NCI-H1105 (cell line): ENCODE data around the gene TMIE.
"Not testable (repeated sequence)": the region's sequence is repeated elsewhere in the genome, so short reads cannot be mapped to it uniquely, and the experiment has no call there.

Source experiments
- DNase-seq: peaks from one replicate; lab custom pipeline; 2025; lab: John Stamatoyannopoulos, UW

Gene TMIE

DNA sequence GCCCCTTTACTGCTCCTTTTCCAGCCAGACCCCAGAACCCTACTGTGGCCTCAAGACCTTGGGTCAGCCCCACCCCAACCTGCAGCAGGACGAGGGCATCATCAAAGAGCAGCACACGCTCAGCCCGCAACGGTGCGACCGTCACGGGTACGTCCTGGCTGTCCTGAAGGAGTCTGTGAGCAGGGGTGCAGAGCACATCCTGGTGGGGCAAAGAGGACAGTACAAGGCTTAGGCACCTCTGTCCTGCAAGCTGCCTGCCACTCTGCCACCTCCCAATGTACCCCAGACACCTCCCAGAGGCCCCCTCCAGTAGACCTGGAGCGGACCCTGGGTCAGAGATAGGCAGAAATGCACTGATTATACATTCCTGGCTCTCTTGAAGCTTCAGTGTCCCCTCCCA lies 15.7 kb upstream of the TMIE start:
- no peak for DNase-seq

DNA sequence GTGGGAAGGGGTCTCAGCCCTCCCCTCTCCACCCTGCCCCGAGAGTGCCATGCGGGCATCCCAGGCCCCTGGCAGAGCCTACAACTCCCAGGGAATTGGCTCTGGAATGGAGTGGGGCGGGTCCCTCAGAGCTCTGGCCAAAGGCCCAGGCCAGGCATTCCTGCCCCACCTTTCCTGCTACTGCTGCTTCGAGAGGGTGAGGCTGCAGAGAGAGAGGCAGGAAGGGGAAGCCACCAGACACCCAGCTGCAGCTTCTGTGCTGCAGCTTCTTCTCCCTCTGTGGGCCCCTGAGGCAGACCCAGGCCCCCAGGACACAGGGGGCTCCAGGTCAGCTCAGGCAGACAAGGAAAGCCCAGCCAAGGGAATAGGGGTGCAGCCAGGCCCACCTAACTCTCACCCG lies 10.4 kb upstream of the TMIE start:
- no peak for DNase-seq

DNA sequence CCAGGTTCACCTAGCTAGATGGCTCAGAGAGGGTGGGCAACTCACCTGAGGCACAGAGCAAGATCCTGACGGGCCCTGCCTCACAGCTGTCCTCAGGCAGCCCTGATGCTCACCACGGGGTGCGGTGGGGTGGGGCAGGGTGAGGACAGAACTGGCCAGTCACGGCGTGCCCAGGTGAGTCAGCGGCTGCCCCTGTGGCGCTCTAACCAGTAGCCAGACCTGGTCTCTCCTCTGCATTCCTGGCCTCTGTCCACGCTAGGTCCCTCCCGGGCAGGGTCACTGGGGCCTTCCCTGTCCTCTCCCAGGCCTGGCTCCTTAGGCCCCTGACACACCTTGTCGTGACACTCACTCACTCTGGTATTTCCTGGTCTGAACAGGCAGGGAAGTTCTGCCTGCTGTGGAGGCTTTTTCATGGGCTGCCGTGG lies 8.6 kb upstream of the TMIE start:
- DNase-seq: no peak

GRCh38 chr3:46693038-46693891 lies 7.9 kb upstream of the TMIE start, which contains the start of gene ALS2CL:
ALS2CL (minus strand) TSS chr3:46693679; CDS start chr3:46689440, 4,239 bp downstream.
- no peak for DNase-seq

DNA sequence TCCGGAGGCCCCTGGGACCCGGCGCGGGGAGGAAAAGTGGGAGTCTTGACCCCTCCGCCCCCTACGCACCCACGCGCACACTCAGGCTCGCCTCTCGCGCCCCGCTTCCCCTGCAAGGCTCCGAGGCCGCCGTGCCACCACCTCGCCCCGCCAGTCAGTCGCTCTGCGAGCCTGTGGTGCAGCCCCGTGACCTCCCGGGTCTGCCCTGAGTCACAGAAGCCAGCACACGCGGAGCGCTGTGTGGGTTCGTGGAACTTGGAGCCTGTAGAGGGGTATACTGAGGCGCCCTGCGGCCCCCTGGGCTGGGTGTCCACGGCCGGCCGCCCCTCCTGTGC lies 7.3 kb upstream of the TMIE start:
- no peak for DNase-seq

GRCh38 chr3:46694520-46694919 lies 6.7 kb upstream of the TMIE start:
- no peak for DNase-seq

GRCh38 chr3:46695177-46695961 lies 5.8 kb upstream of the TMIE start:
- DNase-seq: no peak

DNA sequence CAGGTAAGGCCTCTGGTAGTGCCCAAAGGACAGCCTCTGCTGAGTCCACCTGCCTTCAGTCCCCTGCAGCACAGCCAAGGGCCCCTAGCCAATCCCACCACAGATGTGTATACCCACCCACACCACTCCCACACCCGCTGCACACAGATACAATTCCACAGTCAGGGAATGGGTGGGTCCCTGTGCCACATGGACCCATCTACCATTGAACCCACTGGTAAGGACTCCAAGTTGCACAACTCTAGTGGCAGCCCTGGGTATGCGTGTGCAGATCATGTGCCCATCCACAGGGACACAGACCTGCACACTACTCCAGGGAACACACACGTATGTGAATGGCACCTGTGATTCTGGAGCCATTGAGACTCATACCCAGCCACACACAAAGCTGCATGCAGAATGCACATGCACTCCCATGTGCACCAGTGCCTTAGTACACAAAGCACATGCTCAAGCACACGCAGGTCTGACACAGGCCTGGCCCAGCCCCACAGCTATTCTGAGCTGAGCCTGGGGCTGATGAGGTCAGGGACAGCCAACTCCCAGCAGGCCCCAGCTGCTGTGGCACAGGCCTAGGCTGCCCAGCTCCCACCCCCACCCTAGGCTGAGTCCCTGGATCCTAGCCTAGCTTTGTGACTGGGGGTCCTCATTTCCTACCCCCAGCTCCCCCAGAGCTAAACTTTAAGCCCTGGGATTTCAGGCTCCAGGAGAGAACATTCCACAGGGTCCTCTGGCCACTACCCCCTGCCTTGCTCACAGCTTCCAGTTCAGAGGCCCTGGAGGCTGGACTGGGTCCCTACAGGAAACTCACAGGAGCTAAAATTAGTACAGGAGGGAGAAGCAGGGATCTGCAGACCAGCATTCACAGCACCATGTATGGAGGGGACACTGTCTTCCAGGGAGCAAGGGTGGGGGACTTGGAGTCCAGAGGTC lies 5.0 kb upstream of the TMIE start:
- no peak for DNase-seq

- no peak for DNase-seq
Observed at GRCh38 chr3:46699676-46700523, 1.3 kb upstream of the TMIE start.

GRCh38 chr3:46700772-46701171 lies 420 bp upstream of the TMIE start:
- DNase-seq: no peak

GRCh38 chr3:46702246-46703012 lies 1.2 kb downstream of the TMIE start:
- DNase-seq: no peak

- no peak for DNase-seq
Observed at GRCh38 chr3:46703013-46703520, 1.9 kb downstream of the TMIE start.

- DNase-seq: not testable (repeated sequence)
Observed at GRCh38 chr3:46704346-46704745, 3.2 kb downstream of the TMIE start.

- DNase-seq: peak; percentile 31
Observed at GRCh38 chr3:46705022-46705530, 3.9 kb downstream of the TMIE start.

DNA sequence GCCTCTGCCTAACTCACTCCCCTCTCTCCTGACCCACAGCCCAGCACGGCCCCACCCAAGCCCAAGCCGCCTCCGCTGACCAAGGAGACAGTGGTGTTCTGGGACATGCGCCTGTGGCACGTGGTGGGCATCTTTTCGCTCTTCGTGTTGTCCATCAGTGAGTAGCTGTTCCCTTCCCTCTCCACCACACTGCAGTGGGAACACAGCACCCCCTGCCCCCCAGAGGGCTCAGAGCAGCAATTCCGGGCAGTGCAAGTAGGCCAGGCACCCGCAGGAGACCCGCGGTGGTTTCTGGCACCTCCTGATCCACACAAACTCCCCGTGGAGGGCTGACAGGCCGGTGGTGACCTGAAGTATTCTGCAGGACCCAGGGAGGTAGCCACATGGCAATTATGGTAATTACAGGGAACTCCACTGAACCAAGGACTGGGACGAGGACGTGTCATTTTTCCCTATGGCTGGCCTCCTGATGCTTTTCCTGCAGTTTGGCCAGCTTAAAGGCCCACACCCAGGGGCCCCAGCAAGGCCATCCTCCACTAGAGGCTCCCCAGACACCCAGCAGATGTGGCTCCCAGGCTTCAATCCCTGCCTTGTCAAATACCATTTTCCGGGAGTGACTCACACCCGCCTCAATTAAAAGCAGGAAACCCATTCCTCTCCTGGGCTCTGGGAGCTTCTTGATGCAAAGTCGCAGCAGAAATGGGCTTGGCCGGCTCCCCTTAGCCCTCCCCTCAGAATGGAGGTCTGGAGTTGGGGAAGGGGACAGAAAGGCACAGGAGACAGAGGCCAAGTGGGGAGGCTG lies 4.8 kb downstream of the TMIE start:
- DNase-seq: no peak

GRCh38 chr3:46706771-46707582 lies 5.8 kb downstream of the TMIE start:
- DNase-seq: no peak

DNA sequence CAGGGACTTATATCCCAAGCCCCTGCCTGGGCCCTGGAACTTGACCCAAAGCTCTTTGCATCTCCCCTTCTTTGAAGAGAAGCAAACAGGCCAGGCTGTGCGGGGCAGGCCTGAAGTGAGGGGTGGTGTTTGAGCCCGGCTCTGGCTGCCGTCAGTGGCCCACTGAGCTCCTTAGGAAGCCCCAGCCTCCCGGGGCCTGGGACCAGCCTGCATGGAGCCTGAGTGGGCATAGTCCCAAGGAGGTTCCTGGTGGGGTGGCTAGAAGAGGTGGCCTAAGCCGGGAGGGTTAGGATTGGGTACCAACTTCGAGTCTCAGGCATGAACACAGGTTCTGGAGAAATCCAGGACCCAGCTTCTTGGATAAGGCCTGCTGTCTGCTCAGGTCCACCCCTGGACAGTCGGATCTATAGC lies 6.4 kb downstream of the TMIE start:
- no peak for DNase-seq
